ENCODE results near the gene ZNF581.

DNA sequence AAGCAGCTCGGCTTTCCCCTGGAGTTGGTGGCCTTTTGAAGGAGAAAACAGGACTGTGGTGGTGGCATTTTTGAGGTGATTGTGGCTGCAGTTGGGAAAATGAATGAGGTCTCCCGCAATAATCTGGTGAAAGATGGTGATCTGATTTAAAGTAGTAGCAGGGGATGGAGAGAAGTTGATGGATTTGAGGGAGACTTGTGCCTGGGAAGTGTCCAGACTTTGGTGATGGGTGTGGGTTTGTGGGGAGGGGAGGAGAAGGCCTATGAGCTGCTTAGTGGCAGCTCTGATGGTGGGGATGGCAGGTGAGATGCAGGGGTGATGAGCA is 27.6 kb downstream of the ZNF581 start:
- TF ChIP-seq, protein P1, sequence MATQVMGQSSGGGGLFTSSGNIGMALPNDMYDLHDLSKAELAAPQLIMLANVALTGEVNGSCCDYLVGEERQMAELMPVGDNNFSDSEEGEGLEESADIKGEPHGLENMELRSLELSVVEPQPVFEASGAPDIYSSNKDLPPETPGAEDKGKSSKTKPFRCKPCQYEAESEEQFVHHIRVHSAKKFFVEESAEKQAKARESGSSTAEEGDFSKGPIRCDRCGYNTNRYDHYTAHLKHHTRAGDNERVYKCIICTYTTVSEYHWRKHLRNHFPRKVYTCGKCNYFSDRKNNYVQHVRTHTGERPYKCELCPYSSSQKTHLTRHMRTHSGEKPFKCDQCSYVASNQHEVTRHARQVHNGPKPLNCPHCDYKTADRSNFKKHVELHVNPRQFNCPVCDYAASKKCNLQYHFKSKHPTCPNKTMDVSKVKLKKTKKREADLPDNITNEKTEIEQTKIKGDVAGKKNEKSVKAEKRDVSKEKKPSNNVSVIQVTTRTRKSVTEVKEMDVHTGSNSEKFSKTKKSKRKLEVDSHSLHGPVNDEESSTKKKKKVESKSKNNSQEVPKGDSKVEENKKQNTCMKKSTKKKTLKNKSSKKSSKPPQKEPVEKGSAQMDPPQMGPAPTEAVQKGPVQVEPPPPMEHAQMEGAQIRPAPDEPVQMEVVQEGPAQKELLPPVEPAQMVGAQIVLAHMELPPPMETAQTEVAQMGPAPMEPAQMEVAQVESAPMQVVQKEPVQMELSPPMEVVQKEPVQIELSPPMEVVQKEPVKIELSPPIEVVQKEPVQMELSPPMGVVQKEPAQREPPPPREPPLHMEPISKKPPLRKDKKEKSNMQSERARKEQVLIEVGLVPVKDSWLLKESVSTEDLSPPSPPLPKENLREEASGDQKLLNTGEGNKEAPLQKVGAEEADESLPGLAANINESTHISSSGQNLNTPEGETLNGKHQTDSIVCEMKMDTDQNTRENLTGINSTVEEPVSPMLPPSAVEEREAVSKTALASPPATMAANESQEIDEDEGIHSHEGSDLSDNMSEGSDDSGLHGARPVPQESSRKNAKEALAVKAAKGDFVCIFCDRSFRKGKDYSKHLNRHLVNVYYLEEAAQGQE (IDR thresholded peaks at IDR 0.05; ENCODE audit: low read depth): no peak
- peak; percentile 1; the same call in 1 of the 2 replicates for TF ChIP-seq RAD21 (IDR thresholded peaks at IDR 0.05; ENCODE audit: low read depth)
- no peak for TF ChIP-seq CEBPB (IDR thresholded peaks at IDR 0.05)
- no peak for TF ChIP-seq TAF1 (IDR thresholded peaks at IDR 0.05; ENCODE audit: low read depth)
- no peak for TF ChIP-seq EGR1 (IDR thresholded peaks at IDR 0.05)
- no peak for TF ChIP-seq EP300 (IDR thresholded peaks at IDR 0.05; ENCODE audit: borderline replicate concordance)
- TF ChIP-seq, protein P2, sequence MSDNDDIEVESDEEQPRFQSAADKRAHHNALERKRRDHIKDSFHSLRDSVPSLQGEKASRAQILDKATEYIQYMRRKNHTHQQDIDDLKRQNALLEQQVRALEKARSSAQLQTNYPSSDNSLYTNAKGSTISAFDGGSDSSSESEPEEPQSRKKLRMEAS (IDR thresholded peaks at IDR 0.05): no peak
- TF ChIP-seq NFIC (IDR thresholded peaks at IDR 0.05): no peak
- TF ChIP-seq FOXM1 (IDR thresholded peaks at IDR 0.05; ENCODE audit: borderline replicate concordance, low read depth): no peak
- TF ChIP-seq TEAD4 (IDR thresholded peaks at IDR 0.05): no peak
- TF ChIP-seq YY1 (IDR thresholded peaks at IDR 0.05; ENCODE audit: low read depth): no peak
- TF ChIP-seq ZBTB7A (IDR thresholded peaks at IDR 0.05; ENCODE audit: low read depth): no peak
- no peak for TF ChIP-seq TCF12 (IDR thresholded peaks at IDR 0.05; ENCODE audit: low read depth)

All from Ishikawa (cell line).